Measurements from ENCODE around the gene ORAI2. TPM values are rescaled to one million over a fixed set of nuclear protein-coding genes. Genes with fewer than 3 reads are reported as not detected.

The ORAI2 gene
- total and polyA plus RNA-seq, 7 donors: 1.4 to 38.7 (median 7.9) TPM

DNA sequence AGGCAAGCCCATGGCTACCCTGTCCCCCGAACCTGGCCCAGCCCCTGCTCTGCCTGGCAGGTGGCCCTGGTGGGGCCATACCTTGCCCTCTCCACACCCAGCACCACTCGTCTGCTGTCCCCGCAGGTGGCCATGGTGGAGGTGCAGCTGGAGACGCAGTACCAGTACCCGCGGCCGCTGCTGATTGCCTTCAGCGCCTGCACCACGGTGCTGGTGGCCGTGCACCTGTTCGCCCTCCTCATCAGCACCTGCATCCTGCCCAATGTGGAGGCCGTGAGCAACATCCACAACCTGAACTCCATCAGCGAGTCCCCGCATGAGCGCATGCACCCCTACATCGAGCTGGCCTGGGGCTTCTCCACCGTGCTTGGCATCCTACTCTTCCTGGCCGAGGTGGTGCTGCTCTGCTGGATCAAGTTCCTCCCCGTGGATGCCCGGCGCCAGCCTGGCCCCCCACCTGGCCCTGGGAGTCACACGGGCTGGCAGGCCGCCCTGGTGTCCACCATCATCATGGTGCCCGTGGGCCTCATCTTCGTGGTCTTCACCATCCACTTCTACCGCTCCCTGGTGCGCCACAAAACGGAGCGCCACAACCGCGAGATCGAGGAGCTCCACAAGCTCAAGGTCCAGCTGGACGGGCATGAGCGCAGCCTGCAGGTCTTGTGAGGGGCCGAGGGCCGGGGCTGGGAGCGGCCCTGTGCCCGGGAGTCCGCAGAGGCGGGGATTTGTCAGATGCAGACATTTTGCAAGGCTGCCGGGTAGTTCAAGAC lies 13.2 kb downstream of the ORAI2 start:
- Histone ChIP-seq H3K27me3 (no peaks in the 10 kb centered on the region), H3K4me1 (no peaks in the 10 kb centered on the region), H3K36me3 (peaks cover 0 to 13% (median 6%) of the 10 kb centered on the region in 4 donors), H3K9me3 (no peaks in the 10 kb centered on the region), H3K4me3 (no peak overlapping the region), H3K27ac (no peak overlapping the region)
- no peak for TF ChIP-seq POLR2AphosphoS5 (IDR thresholded peaks at IDR 0.05)
- TF ChIP-seq POLR2A (IDR thresholded peaks at IDR 0.05): no peak
- TF ChIP-seq, protein P1, sequence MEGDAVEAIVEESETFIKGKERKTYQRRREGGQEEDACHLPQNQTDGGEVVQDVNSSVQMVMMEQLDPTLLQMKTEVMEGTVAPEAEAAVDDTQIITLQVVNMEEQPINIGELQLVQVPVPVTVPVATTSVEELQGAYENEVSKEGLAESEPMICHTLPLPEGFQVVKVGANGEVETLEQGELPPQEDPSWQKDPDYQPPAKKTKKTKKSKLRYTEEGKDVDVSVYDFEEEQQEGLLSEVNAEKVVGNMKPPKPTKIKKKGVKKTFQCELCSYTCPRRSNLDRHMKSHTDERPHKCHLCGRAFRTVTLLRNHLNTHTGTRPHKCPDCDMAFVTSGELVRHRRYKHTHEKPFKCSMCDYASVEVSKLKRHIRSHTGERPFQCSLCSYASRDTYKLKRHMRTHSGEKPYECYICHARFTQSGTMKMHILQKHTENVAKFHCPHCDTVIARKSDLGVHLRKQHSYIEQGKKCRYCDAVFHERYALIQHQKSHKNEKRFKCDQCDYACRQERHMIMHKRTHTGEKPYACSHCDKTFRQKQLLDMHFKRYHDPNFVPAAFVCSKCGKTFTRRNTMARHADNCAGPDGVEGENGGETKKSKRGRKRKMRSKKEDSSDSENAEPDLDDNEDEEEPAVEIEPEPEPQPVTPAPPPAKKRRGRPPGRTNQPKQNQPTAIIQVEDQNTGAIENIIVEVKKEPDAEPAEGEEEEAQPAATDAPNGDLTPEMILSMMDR (IDR thresholded peaks at IDR 0.05): no peak
- TF ChIP-seq EP300 (IDR thresholded peaks at IDR 0.05): no peak
- WGBS, 2 donors: 90 to 93% methylated on average over 41 of the region's 41 CpGs
- intact Hi-C loops (cut with DNase I): no loop called here
- DNase-seq: no peak

DNA sequence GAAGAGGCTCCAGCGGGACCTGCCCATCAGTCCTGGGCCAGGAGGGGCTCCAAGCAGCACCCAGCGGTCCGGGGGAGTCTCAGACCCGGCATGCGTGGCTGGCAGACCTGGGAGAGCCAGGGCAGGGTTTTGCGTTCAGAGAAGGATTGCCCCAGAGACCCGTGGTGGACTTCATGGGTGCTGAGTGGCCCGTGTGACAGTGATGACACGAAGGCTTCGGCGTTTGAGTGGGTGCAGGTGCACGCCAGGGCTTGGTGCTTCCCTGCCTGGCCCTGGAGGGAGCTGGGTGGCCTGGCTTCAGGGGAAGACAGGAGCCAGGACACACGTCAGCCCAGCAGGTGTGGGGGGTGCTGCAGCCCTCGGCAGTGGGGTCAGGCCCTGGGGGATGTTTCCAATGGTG lies 13.9 kb downstream of the ORAI2 start:
- no peaks in the 10 kb centered on the region for H3K27me3 ChIP-seq
- intact Hi-C loops (cut with DNase I): no loop called here
- H3K9me3 ChIP-seq: no peaks in the 10 kb centered on the region
- no peak for DNase-seq
- TF ChIP-seq EP300 (IDR thresholded peaks at IDR 0.05) (no peak), POLR2A (IDR thresholded peaks at IDR 0.05) (no peak), POLR2AphosphoS5 (IDR thresholded peaks at IDR 0.05) (no peak)
- TF ChIP-seq, protein P1 (IDR thresholded peaks at IDR 0.05): no peak
- no peak overlapping the region for H3K4me3 ChIP-seq
- H3K36me3 ChIP-seq: peaks cover 0 to 13% (median 6%) of the 10 kb centered on the region in 4 donors
- 89 to 93% methylated on average over 14 of the region's 14 CpGs for WGBS, 2 donors
- H3K4me1 ChIP-seq: no peaks in the 10 kb centered on the region
- no peak overlapping the region for H3K27ac ChIP-seq

DNA sequence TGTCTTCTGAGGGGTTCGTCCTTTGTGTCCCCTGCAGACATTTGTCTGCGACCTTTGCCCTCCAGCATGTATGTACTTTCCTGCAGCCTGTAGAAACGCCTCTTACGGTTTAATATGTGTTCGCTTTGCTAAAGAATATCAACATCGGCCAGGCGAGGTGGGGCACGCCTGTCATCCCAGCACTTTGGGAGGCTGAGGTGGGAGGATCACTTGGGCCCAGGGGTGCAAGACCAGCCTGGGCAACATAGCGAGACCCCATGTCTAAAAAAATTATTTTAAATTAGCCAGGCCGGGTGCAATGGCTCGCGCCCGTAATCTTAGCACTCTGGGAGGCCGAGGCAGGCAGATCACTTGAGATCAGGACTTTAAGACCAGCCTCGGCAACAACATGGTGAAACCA lies 15.8 kb downstream of the ORAI2 start:
- no peak overlapping the region for H3K27ac ChIP-seq
- DNase-seq: no peak
- no peaks in the 10 kb centered on the region for H3K9me3 ChIP-seq
- no peak overlapping the region for H3K4me3 ChIP-seq
- intact Hi-C loops (cut with DNase I): no loop called here
- TF ChIP-seq POLR2A (IDR thresholded peaks at IDR 0.05) (no peak), EP300 (IDR thresholded peaks at IDR 0.05) (no peak), POLR2AphosphoS5 (IDR thresholded peaks at IDR 0.05) (no peak)
- TF ChIP-seq, protein P1 (IDR thresholded peaks at IDR 0.05): no peak
- H3K4me1 ChIP-seq: no peaks in the 10 kb centered on the region
- peaks cover 0 to 13% (median 6%) of the 10 kb centered on the region in 4 donors for H3K36me3 ChIP-seq
- WGBS, 2 donors: 75 to 94% methylated on average over 15 of the region's 15 CpGs
- no peaks in the 10 kb centered on the region for H3K27me3 ChIP-seq

DNA sequence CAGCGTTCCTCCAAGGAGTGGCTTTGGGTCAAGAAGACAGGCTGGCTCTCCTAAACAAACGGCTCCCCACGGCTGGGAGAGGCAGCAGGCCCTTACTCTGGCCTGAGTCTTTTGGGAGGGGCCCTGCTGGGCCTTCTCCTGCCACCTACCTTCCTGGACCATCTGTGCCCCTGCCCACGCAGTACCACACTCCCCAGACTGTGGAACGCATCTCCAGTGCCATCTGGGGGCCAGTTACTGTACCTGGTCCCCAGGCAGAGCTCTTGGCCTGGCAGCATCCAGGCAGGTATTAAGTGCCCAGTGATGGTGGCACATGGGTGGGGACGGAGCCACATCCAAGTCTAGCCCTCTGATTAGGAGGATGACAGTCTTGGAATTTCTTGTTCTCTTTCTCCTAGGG lies 16.9 kb downstream of the ORAI2 start:
- 61 to 71% methylated on average over 6 of the region's 6 CpGs for WGBS, 2 donors
- no peak overlapping the region for H3K27ac ChIP-seq
- H3K4me3 ChIP-seq: no peak overlapping the region
- intact Hi-C loops (cut with DNase I): no loop called here
- H3K36me3 ChIP-seq: peaks cover 0 to 13% (median 6%) of the 10 kb centered on the region in 4 donors
- DNase-seq: no peak
- H3K27me3 ChIP-seq: no peaks in the 10 kb centered on the region
- no peaks in the 10 kb centered on the region for H3K4me1 ChIP-seq
- H3K9me3 ChIP-seq: no peaks in the 10 kb centered on the region
- TF ChIP-seq EP300 (IDR thresholded peaks at IDR 0.05): no peak
- TF ChIP-seq, protein P1 (IDR thresholded peaks at IDR 0.05): no peak
- no peak for TF ChIP-seq POLR2AphosphoS5 (IDR thresholded peaks at IDR 0.05)
- no peak for TF ChIP-seq POLR2A (IDR thresholded peaks at IDR 0.05)
